Measurements from ENCODE around the gene MUC4.
"Not testable (repeated sequence)": the region's sequence is repeated elsewhere in the genome, so short reads cannot be mapped to it uniquely, and the experiment has no call there.

The MUC4 gene

GRCh38 chr3:195806211-195806915 lies 5.4 kb downstream of the MUC4 start:
- Mint-ChIP-seq H3K4me3 (no peak overlapping the region), H3K27me3 (no peaks in the 10 kb centered on the region), H3K27ac (peak overlapping the region; percentile 2), H3K9me3 (no peaks in the 10 kb centered on the region), H3K36me3 (no peaks in the 10 kb centered on the region), H3K4me1 (peaks cover 49% of the 10 kb centered on the region)

GRCh38 chr3:195805588-195805987 lies 6.1 kb downstream of the MUC4 start:
- H3K4me3 Mint-ChIP-seq, H3K27me3 Mint-ChIP-seq, H3K9me3 Mint-ChIP-seq, H3K36me3 Mint-ChIP-seq, H3K27ac Mint-ChIP-seq: not testable (repeated sequence)
- H3K4me1 Mint-ChIP-seq: peaks cover 50% of the 10 kb centered on the region

GRCh38 chr3:195805181-195805580 lies 6.5 kb downstream of the MUC4 start:
- Mint-ChIP-seq H3K27ac (no peak overlapping the region), H3K36me3 (no peaks in the 10 kb centered on the region), H3K4me3 (no peak overlapping the region), H3K27me3 (no peaks in the 10 kb centered on the region), H3K4me1 (peaks cover 50% of the 10 kb centered on the region), H3K9me3 (no peaks in the 10 kb centered on the region)

- Mint-ChIP-seq H3K27ac (peak overlapping the region; percentile 65), H3K27me3 (no peaks in the 10 kb centered on the region), H3K36me3 (no peaks in the 10 kb centered on the region), H3K9me3 (no peaks in the 10 kb centered on the region), H3K4me3 (peak overlapping the region; percentile 50), H3K4me1 (peaks cover 50% of the 10 kb centered on the region)
These were observed 8.3 kb downstream of the MUC4 start for GRCh38 chr3:195803289-195803908.

- Mint-ChIP-seq H3K4me1 (peaks cover 50% of the 10 kb centered on the region), H3K27me3 (no peaks in the 10 kb centered on the region), H3K9me3 (no peaks in the 10 kb centered on the region), H3K4me3 (peak overlapping the region; percentile 50), H3K27ac (no peak overlapping the region), H3K36me3 (no peaks in the 10 kb centered on the region)
These were observed 8.9 kb downstream of the MUC4 start for GRCh38 chr3:195802795-195803194.

- H3K4me3 Mint-ChIP-seq: peak overlapping the region; percentile 30
- H3K36me3 Mint-ChIP-seq: no peaks in the 10 kb centered on the region
- H3K27me3 Mint-ChIP-seq: no peaks in the 10 kb centered on the region
- peaks cover 50% of the 10 kb centered on the region for H3K4me1 Mint-ChIP-seq
- no peak overlapping the region for H3K27ac Mint-ChIP-seq
- H3K9me3 Mint-ChIP-seq: no peaks in the 10 kb centered on the region
These were observed 9.4 kb downstream of the MUC4 start for GRCh38 chr3:195802261-195802701.

GRCh38 chr3:195801251-195802183 lies 10.2 kb downstream of the MUC4 start:
- no peak overlapping the region for H3K27ac Mint-ChIP-seq
- H3K4me1 Mint-ChIP-seq: peaks cover 48% of the 10 kb centered on the region
- H3K4me3 Mint-ChIP-seq: peak overlapping the region; percentile 2
- H3K9me3 Mint-ChIP-seq: no peaks in the 10 kb centered on the region
- no peaks in the 10 kb centered on the region for H3K27me3 Mint-ChIP-seq
- no peaks in the 10 kb centered on the region for H3K36me3 Mint-ChIP-seq

GRCh38 chr3:195800240-195800639 lies 11.5 kb downstream of the MUC4 start:
- Mint-ChIP-seq H3K27me3 (no peaks in the 10 kb centered on the region), H3K9me3 (no peaks in the 10 kb centered on the region), H3K4me1 (peaks cover 40% of the 10 kb centered on the region)

GRCh38 chr3:195796795-195797194 lies 14.9 kb downstream of the MUC4 start:
- no peaks in the 10 kb centered on the region for H3K27me3 Mint-ChIP-seq
- H3K9me3 Mint-ChIP-seq: no peaks in the 10 kb centered on the region
- H3K36me3 Mint-ChIP-seq: no peaks in the 10 kb centered on the region
- no peak overlapping the region for H3K27ac Mint-ChIP-seq
- no peak overlapping the region for H3K4me3 Mint-ChIP-seq
- peaks cover 5% of the 10 kb centered on the region for H3K4me1 Mint-ChIP-seq

More at GRCh38 chr3:195800240-195800639, 11.5 kb downstream of the MUC4 start:
- no peaks in the 10 kb centered on the region for H3K36me3 Mint-ChIP-seq
- H3K27ac Mint-ChIP-seq: no peak overlapping the region
- H3K4me3 Mint-ChIP-seq: no peak overlapping the region

GRCh38 chr3:195794708-195795107 lies 17.0 kb downstream of the MUC4 start:
- no peak overlapping the region for H3K27ac Mint-ChIP-seq
- peaks cover 17% of the 10 kb centered on the region for H3K4me1 Mint-ChIP-seq
- no peaks in the 10 kb centered on the region for H3K27me3 Mint-ChIP-seq
- H3K4me3 Mint-ChIP-seq: no peak overlapping the region
- no peaks in the 10 kb centered on the region for H3K9me3 Mint-ChIP-seq
- H3K36me3 Mint-ChIP-seq: no peaks in the 10 kb centered on the region

GRCh38 chr3:195792621-195793020 lies 19.1 kb downstream of the MUC4 start:
- not testable (repeated sequence) for H3K9me3 Mint-ChIP-seq, H3K4me3 Mint-ChIP-seq, H3K27ac Mint-ChIP-seq, H3K36me3 Mint-ChIP-seq, H3K27me3 Mint-ChIP-seq
- peaks cover 33% of the 10 kb centered on the region for H3K4me1 Mint-ChIP-seq

- H3K4me3 Mint-ChIP-seq: no peak overlapping the region
These were observed 20.8 kb downstream of the MUC4 start for GRCh38 chr3:195790901-195791300.

GRCh38 chr3:195788711-195789581 lies 22.8 kb downstream of the MUC4 start:
- Mint-ChIP-seq H3K4me3 (no peak overlapping the region), H3K27ac (peak overlapping the region; percentile 94), H3K27me3 (no peaks in the 10 kb centered on the region), H3K36me3 (peaks cover 5% of the 10 kb centered on the region), H3K9me3 (peaks cover 9% of the 10 kb centered on the region), H3K4me1 (peaks cover 63% of the 10 kb centered on the region)

More at GRCh38 chr3:195790901-195791300, 20.8 kb downstream of the MUC4 start:
- Mint-ChIP-seq H3K9me3 (peaks cover 2% of the 10 kb centered on the region), H3K36me3 (no peaks in the 10 kb centered on the region), H3K4me1 (peaks cover 43% of the 10 kb centered on the region), H3K27me3 (no peaks in the 10 kb centered on the region), H3K27ac (peak overlapping the region; percentile 61)

- Mint-ChIP-seq H3K4me3 (peak overlapping the region; percentile 28), H3K36me3 (peaks cover 14% of the 10 kb centered on the region), H3K27ac (peak overlapping the region; percentile 78), H3K4me1 (peaks cover 78% of the 10 kb centered on the region)
- H3K27me3 Mint-ChIP-seq, H3K9me3 Mint-ChIP-seq: not testable (repeated sequence)
These were observed 25.8 kb downstream of the MUC4 start for GRCh38 chr3:195785781-195786405.

Measured in activated naive CD4-positive, alpha-beta T cell treated with anti-CD3 and anti-CD28 coated beads, Interleukin-2, amount 50 U/mL, for 24 hours (primary cell).